Inflammatory macrophage treated with lipopolysaccharide for 4 hours (primary cell): ENCODE data around the gene MIS12.

Experiments used
- DNase-seq: peaks from one replicate; pipeline ENCODE4 v3.0.0-alpha.2; 2020

Gene MIS12

GRCh38 chr17:5486206-5487124 lies at the start of gene MIS12:
TSS of gene MIS12 (plus strand) at chr17:5486566. CDS start at chr17:5488863, 2,297 bp downstream.
- DNase-seq = peak; percentile 100

- DNase-seq = no peak
Observed at GRCh38 chr17:5437721-5438317, 48.5 kb upstream of the MIS12 start.

GRCh38 chr17:5438716-5439445 lies 47.5 kb upstream of the MIS12 start, which contains the start of gene C1QBP:
TSS of gene C1QBP (minus strand) at chr17:5439155. CDS start at chr17:5439073, 82 bp downstream.
- peak; percentile 93 for DNase-seq

GRCh38 chr17:5439446-5439764 lies 47.0 kb upstream of the MIS12 start:
- DNase-seq = no peak

GRCh38 chr17:5443728-5444127 lies 42.6 kb upstream of the MIS12 start:
- DNase-seq = no peak

GRCh38 chr17:5444209-5444608 lies 42.2 kb upstream of the MIS12 start:
- no peak for DNase-seq

GRCh38 chr17:5446786-5447185 lies 39.6 kb upstream of the MIS12 start:
- no peak for DNase-seq

- DNase-seq = no peak
Observed at GRCh38 chr17:5464717-5465507, 21.5 kb upstream of the MIS12 start.

- no peak for DNase-seq
Observed at GRCh38 chr17:5466295-5466694, 20.1 kb upstream of the MIS12 start.

- DNase-seq = no peak
Observed at GRCh38 chr17:5467416-5467815, 18.9 kb upstream of the MIS12 start.

- no peak for DNase-seq
Observed at GRCh38 chr17:5468075-5468473, 18.3 kb upstream of the MIS12 start.

GRCh38 chr17:5472511-5472910 lies 13.9 kb upstream of the MIS12 start:
- DNase-seq = no peak

- DNase-seq = no peak
Observed at GRCh38 chr17:5473906-5474305, 12.5 kb upstream of the MIS12 start.

GRCh38 chr17:5478992-5479391 lies 7.4 kb upstream of the MIS12 start:
- no peak for DNase-seq

GRCh38 chr17:5480962-5481361 lies 5.4 kb upstream of the MIS12 start:
- no peak for DNase-seq

- no peak for DNase-seq
Observed at GRCh38 chr17:5481451-5481850, 4.9 kb upstream of the MIS12 start.

GRCh38 chr17:5485270-5486205 lies 828 bp upstream of the MIS12 start, which contains the start of gene DERL2:
TSS of gene DERL2 (minus strand) at chr17:5486178. CDS start at chr17:5486161, 17 bp downstream.
- DNase-seq = peak; percentile 7

GRCh38 chr17:5488752-5489151 lies 2.4 kb downstream of the MIS12 start:
- no peak for DNase-seq

- no peak for DNase-seq
Observed at GRCh38 chr17:5492970-5493369, 6.6 kb downstream of the MIS12 start.

GRCh38 chr17:5499476-5500231 lies 13.3 kb downstream of the MIS12 start:
- DNase-seq = no peak

GRCh38 chr17:5500247-5500588 lies 13.9 kb downstream of the MIS12 start:
- no peak for DNase-seq
